Testis (tissue), 5 donors: ENCODE data around the gene PLOD2. TPM values are rescaled to one million over a fixed set of nuclear protein-coding genes. Genes with fewer than 3 reads are reported as not detected.

Experiments used
- DNase-seq: peaks from one replicate; pipeline ENCODE4 v3.0.0-alpha.2; 2019
- H3K27ac ChIP-seq, 2 donors: fragments of 200-600 bp; sonication (generic); one replicate each; pipeline ENCODE4 v1.5.1; 2019
- H3K27me3 ChIP-seq: fragments of 200-600 bp; sonication (generic); one replicate; pipeline ENCODE4 v1.5.1; 2019
- H3K36me3 ChIP-seq: fragments of 200-600 bp; sonication (generic); one replicate; pipeline ENCODE4 v1.5.1; 2017; ENCODE audit warnings: low read depth; ENCODE audit errors: missing control alignments
- H3K4me1 ChIP-seq: fragments of 200-600 bp; sonication (generic); one replicate; pipeline ENCODE4 v1.5.1; 2019
- H3K4me3 ChIP-seq, 2 donors: fragments of 200-600 bp; sonication (generic); one replicate each; pipeline ENCODE4 v1.5.1; 2017 to 2019
- H3K9me3 ChIP-seq: fragments of 200-600 bp; sonication (generic); one replicate; pipeline ENCODE4 v1.5.1; 2017
- POLR2A ChIP-seq: fragments of 450-650 bp; IDR thresholded peaks from one replicate; pipeline ENCODE4 v1.6.1; 2017; ENCODE audit warnings: antibody characterized with exemption, mild to moderate bottlenecking, moderate library complexity
- WGBS, 2 donors: methylation state at CpG; one replicate each; pipeline ENCODE4 v1.1.5; 2018; 5-methylcytosine and 5-hydroxymethylcytosine counted together
- intact Hi-C: fragments of 100-400 bp; cut with DNase I; formaldehyde crosslinking; loops from one replicate; pipeline ENCODE4 v1.15.1; 2023; ENCODE audit warnings: low total_unique reads
- long read RNA-seq, 2 donors: transcript quantifications; one replicate each; lab custom pipeline, GENCODE V29; 2026
- polyA plus RNA-seq: library from polyadenylated mRNA; stranded (reverse); fragments of 350-450 nt; fragmentation: Illumina TruSeq; extraction: RNeasy Lipid Tissue Mini Kit (QIAGEN cat#74804); gene quantifications from one replicate; pipeline ENCODE4 v1.2.3, GENCODE V29; 2014; ENCODE audit warnings: low read depth, low replicate concordance; ENCODE audit not compliant: insufficient read depth
- total RNA-seq, 2 donors: library from RNA; depleted of rRNA; stranded (reverse); fragments of >200 nt; gene quantifications; one replicate each; pipeline ENCODE4 v1.2.3, GENCODE V29; 2016
- TF ChIP-seq, protein P1 (sequence below), 3 experiments: fragments of 450-650 bp in 2 of 3; fragments of 200-600 bp in 1 of 3; sonication (generic) in 1 of 3; IDR thresholded peaks; one replicate each; pipeline ENCODE4 v1.5.1; 2016 to 2019; ENCODE audit warnings: antibody characterized with exemption in 3 of 3, mild to moderate bottlenecking in 2 of 3, moderate library complexity in 1 of 3

The PLOD2 gene
- total RNA-seq (10 to 100 TPM; 13.4 to 20.9 TPM), polyA plus RNA-seq (9.9 TPM)
- long read RNA-seq, donor 1, transcript PLOD2-201 (20 exons, 3,732 nt): major isoform, 11 of 51 reads
- long read RNA-seq, donor 1, partial matches to known transcripts: 37 of 51 reads
- long read RNA-seq, donor 1, other reads (novel, unspliced or antisense): 0 of 51 reads
- long read RNA-seq, donor 2, transcript PLOD2-202 (19 exons, 3,665 nt): minor isoform, 6 of 16 reads
- long read RNA-seq, donor 2, transcript PLOD2-201 (20 exons, 3,732 nt): major isoform, 10 of 16 reads
- long read RNA-seq, donor 2, partial matches to known transcripts: 0 of 16 reads
- long read RNA-seq, donor 2, other reads (novel, unspliced or antisense): 0 of 16 reads

DNA sequence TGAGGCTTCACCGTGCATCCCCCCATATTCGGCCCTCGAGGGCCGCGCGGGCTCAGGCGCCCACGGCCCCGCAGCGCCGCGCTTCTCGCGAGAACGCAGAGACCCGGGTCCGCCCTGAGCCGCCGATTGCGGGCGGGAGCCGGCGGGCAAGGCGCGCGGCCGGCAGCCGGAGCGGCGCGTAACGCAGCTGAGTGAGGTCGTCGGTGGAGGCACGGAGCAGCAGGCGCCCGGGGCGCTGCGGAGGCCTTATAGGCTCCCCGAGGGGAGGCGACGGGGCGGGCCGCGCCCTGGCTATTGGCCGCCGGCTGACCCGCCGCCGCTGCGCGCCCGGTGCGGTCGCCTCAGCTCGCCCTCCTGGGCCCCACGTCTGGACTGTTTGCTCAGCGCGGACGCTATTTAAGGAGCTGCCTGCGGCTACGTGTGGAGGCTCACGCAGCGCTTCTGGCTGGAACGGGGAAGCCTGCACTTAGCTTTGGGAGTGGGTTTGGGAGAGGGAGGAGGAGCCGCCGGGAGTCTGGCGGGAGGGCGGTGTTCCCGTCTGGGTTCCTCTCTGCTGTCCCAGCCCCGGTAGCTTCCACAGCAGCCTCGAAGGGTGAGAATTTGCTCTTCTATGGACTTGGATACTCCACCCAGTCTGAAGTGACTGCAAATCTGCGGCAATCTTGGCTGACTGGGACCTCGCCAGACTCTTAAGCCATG lies at the start of gene PLOD2:
TSS of gene PLOD2 (minus strand) at position 221 of the 699 bp plus-strand sequence. CDS start at position 26, 195 bp downstream.
- 0% methylated on average over 4 to 69 of the region's 74 CpGs for WGBS, 2 donors
- H3K27me3 ChIP-seq: no peaks in the 10 kb centered on the region
- intact Hi-C loops: no loop called here
- peak; percentile 69 for DNase-seq
- TF ChIP-seq, protein P1, sequence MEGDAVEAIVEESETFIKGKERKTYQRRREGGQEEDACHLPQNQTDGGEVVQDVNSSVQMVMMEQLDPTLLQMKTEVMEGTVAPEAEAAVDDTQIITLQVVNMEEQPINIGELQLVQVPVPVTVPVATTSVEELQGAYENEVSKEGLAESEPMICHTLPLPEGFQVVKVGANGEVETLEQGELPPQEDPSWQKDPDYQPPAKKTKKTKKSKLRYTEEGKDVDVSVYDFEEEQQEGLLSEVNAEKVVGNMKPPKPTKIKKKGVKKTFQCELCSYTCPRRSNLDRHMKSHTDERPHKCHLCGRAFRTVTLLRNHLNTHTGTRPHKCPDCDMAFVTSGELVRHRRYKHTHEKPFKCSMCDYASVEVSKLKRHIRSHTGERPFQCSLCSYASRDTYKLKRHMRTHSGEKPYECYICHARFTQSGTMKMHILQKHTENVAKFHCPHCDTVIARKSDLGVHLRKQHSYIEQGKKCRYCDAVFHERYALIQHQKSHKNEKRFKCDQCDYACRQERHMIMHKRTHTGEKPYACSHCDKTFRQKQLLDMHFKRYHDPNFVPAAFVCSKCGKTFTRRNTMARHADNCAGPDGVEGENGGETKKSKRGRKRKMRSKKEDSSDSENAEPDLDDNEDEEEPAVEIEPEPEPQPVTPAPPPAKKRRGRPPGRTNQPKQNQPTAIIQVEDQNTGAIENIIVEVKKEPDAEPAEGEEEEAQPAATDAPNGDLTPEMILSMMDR (IDR thresholded peaks at IDR 0.05): no peak
- no peak for TF ChIP-seq POLR2A
- no peaks in the 10 kb centered on the region for H3K4me1 ChIP-seq
- no peaks in the 10 kb centered on the region for H3K36me3 ChIP-seq
- no peaks in the 10 kb centered on the region for H3K9me3 ChIP-seq
- peak within 1 kb of the TSS; percentile 80 to 81 for H3K4me3 ChIP-seq
- peak within 1 kb of the TSS; percentile 86 to 97 for H3K27ac ChIP-seq

DNA sequence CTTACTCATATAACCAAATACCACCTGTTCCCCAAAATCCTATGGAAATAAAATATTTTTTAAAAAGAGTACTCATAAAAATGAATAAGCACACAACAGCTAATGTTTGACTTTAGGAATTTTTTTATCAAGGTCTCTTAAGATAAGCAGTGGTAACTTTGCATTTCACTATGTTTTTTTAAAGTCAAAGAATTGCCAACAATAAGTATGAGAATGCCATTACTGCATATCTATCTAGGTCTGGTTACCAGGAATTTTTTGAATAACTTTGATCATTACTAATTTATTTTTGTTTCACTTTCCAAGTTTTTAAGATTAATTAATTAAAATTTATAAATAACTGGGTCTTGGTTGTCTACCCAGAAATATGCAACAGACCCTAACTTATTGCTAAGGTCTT lies 48.4 kb upstream of the PLOD2 start:
- Histone ChIP-seq H3K27me3 (no peaks in the 10 kb centered on the region), H3K4me3 (no peak overlapping the region), H3K4me1 (no peaks in the 10 kb centered on the region), H3K36me3 (no peaks in the 10 kb centered on the region), H3K27ac (no peak overlapping the region), H3K9me3 (no peaks in the 10 kb centered on the region)
- intact Hi-C loops: no loop called here
- no peak for DNase-seq
- TF ChIP-seq POLR2A: no peak
- TF ChIP-seq, protein P1 (IDR thresholded peaks at IDR 0.05): no peak

DNA sequence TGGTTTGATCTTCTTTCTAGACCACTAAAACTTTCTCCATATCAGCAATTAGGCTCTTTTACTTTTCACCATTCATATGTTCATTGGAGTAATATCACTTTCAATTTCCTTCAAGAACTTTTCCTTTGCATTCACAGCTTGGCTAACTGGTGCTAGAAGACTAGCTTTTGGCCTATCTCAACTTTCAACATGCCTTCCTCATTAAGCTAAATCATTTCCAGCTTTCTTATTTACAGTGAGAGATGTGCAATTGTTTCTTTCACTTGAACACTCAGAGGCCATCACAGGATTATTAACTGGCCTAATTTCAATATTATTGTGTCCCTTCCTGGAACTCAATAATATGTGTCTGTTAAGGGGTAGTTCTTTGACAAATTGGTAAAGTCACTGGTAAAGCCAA lies 42.8 kb upstream of the PLOD2 start:
- no peak for DNase-seq

DNA sequence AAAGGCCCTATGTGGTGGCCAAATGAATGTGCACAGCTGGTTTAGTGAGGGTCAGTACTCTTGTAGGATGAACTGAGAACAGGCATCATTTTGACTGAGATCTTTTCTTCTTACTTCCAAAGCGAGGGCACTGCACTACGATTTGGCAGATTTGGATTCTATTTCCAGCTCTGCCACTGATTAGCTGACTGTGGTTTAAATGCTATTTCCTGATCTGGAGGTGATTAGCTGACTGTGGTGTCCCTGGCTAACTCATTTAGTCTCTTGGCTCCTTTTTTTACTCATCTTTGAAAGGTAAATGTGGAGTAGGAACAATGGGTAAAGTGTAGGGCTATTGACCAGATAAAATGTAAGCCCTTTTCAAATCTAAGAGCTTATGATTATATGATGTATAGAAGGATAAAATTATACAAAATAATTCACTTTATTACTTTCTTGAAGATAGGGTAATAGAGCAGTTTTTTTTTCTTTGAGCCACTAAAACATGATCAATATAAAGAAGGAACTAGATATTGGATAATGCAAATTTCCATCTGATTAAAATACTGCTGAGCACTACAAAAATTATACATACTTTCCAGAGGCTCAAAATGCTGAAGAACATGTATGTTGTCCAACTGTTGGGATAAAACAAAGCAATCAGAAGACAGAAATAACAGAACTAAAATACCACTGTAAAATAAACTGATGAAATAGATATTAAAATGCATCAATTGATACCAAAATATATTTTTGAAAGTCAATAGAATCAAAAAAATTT lies 39.7 kb upstream of the PLOD2 start:
- DNase-seq: no peak
- Histone ChIP-seq H3K27me3 (no peaks in the 10 kb centered on the region), H3K36me3 (no peaks in the 10 kb centered on the region), H3K4me3 (no peak overlapping the region), H3K9me3 (no peaks in the 10 kb centered on the region), H3K27ac (no peak overlapping the region), H3K4me1 (no peaks in the 10 kb centered on the region)
- TF ChIP-seq, protein P1 (IDR thresholded peaks at IDR 0.05): no peak
- TF ChIP-seq POLR2A: no peak
- WGBS, 2 donors: 78 to 87% methylated on average over 2 of the region's 2 CpGs
- intact Hi-C loops: no loop called here

More for the DNA sequence above, 42.8 kb upstream of the PLOD2 start:
- Histone ChIP-seq H3K4me3 (no peak overlapping the region), H3K27me3 (no peaks in the 10 kb centered on the region), H3K27ac (no peak overlapping the region), H3K36me3 (no peaks in the 10 kb centered on the region), H3K9me3 (no peaks in the 10 kb centered on the region), H3K4me1 (no peaks in the 10 kb centered on the region)
- intact Hi-C loops: no loop called here
- TF ChIP-seq POLR2A: no peak
- TF ChIP-seq, protein P1 (IDR thresholded peaks at IDR 0.05): no peak
